Panc1 (cell line): Measurements from ENCODE around the gene PLEKHA1. TPM values are rescaled to one million over a fixed set of nuclear protein-coding genes. Genes with fewer than 3 reads are reported as not detected.

ENCODE experiments used
- ATAC-seq: fragments of 200-7000 bp; cut with Tn5 transposase; 2 replicates; pipeline ENCODE4 v1.9.1; 2020; ENCODE audit warnings: mild to moderate bottlenecking, moderate library complexity
- BruUV-seq: library from RNA; stranded (reverse); fragments of 400-500 nt; replicated peaks from 2 replicates; lab custom pipeline; 2021; lab: Mats Ljungman, UMichigan
- CTCF ChIA-PET: fragments of 300-600 bp; sonication (Branson Sonifier 250); formaldehyde crosslinking; loops from one replicate; lab custom pipeline; 2022; ENCODE audit warnings: antibody characterized with exemption; lab: Charles Lee
- POLR2A ChIA-PET: fragments of 300-600 bp; sonication (Branson Sonifier 250); formaldehyde crosslinking; loops from one replicate; lab custom pipeline; 2022; ENCODE audit warnings: antibody characterized with exemption; lab: Charles Lee
- DNase-seq: peaks from one replicate; pipeline ENCODE4 v3.0.0-alpha.2; 2010; ENCODE audit warnings: low read depth, low spot score
- H3K27ac ChIP-seq: 2 replicates; pipeline ENCODE4 v1.5.1; 2011; ENCODE audit warnings: mild to moderate bottlenecking, low read length, inconsistent platforms
- H3K27me3 ChIP-seq: fragments of 200-500 bp; sonication (Bioruptor generic); 2 replicates; pipeline ENCODE4 v1.6.0; 2014; ENCODE audit warnings: low read length, inconsistent platforms; ENCODE audit not compliant: control insufficient read depth, insufficient read depth
- H3K36me3 ChIP-seq: fragments of 200-500 bp; sonication (Bioruptor generic); 2 replicates; pipeline ENCODE4 v1.5.1; 2014; ENCODE audit warnings: inconsistent platforms, mild to moderate bottlenecking, low read length, moderate library complexity; ENCODE audit not compliant: control insufficient read depth, insufficient read depth
- H3K4me1 ChIP-seq: 2 replicates; pipeline ENCODE4 v1.5.1; 2011; ENCODE audit warnings: inconsistent platforms, mild to moderate bottlenecking, low read length, moderate library complexity; ENCODE audit not compliant: control insufficient read depth, insufficient read depth
- H3K4me3 ChIP-seq, 2 experiments: 2 replicates each; pipeline ENCODE4 v1.5.1; 2011 to 2012; ENCODE audit warnings: low read depth in 2 of 2, low read length in 2 of 2, mild to moderate bottlenecking in 2 of 2, inconsistent platforms in 1 of 2, moderate library complexity in 1 of 2
- H3K9me3 ChIP-seq: fragments of 200-500 bp; sonication (Bioruptor generic); 2 replicates; pipeline ENCODE4 v1.5.1; 2014; ENCODE audit warnings: low read depth, mild to moderate bottlenecking, inconsistent platforms, low read length, moderate library complexity; ENCODE audit not compliant: control insufficient read depth, insufficient read depth
- POLR2AphosphoS5 ChIP-seq: IDR thresholded peaks from 2 replicates; pipeline ENCODE4 v1.6.1; 2012; ENCODE audit warnings: mild to moderate bottlenecking, low read depth, low read length, moderate library complexity
- REST ChIP-seq, 2 experiments: IDR thresholded peaks; 2 replicates each; pipeline ENCODE4 v1.6.1; 2011 to 2012; ENCODE audit warnings: low read depth in 2 of 2, control low read depth in 1 of 2, low read length in 1 of 2, mild to moderate bottlenecking in 1 of 2, moderate library complexity in 1 of 2; ENCODE audit not compliant: insufficient read depth in 1 of 2
- SIN3A ChIP-seq: IDR thresholded peaks from 2 replicates; pipeline ENCODE4 v1.6.1; 2012; ENCODE audit warnings: low read depth, mild to moderate bottlenecking, low read length, moderate library complexity, borderline replicate concordance; ENCODE audit not compliant: insufficient read depth
- TCF7L2 ChIP-seq: IDR thresholded peaks from 2 replicates; pipeline ENCODE4 v1.6.1; 2011; ENCODE audit warnings: mild to moderate bottlenecking, low read depth, low read length, inconsistent platforms
- in situ Hi-C: cut with HindIII; loops from 2 replicates; pipeline ENCODE4 v1.10.0; 2016; ENCODE audit warnings: low sequenced_read_pairs, low pct_unique_long_range_greater_than_20kb
- intact Hi-C: fragments of 100-400 bp; cut with micrococcal nuclease; formaldehyde crosslinking; loops from one replicate; pipeline ENCODE4 v1.10.0; 2022; ENCODE audit not compliant: unreplicated experiment
- total RNA-seq: library from RNA; stranded (reverse); gene quantifications from one replicate; pipeline ENCODE4 v1.2.1, GENCODE V29; 2021; ENCODE audit not compliant: unreplicated experiment
- TF ChIP-seq, protein P1 (sequence below): fragments of 450-650 bp; IDR thresholded peaks from 2 replicates; pipeline ENCODE4 v1.5.1; 2017; ENCODE audit warnings: mild to moderate bottlenecking

The PLEKHA1 gene
- total RNA-seq, 1 experiment from 2014 or later: 95.5 TPM

DNA sequence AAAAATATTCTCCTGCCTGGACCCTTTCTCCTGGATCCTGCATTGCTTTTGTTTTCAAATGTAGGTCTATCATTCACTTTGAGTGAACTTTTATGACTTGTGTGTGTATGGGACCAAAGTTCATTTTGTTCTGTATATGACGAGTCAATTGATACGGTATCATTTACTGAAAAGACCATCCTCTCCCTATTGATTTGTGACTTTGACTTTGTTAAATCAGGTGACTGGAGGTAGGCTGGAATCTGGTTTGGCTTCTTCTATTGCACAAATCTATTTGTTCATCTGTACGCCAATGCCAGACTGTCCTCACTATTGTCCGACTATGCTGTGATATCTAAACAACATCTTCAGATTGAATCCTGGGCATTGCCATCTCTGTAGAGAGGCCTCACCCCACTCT is 74.6 kb downstream of the PLEKHA1 start:
- Histone ChIP-seq H3K9me3 (no peaks in the 10 kb centered on the region), H3K4me1 (no peaks in the 10 kb centered on the region), H3K27me3 (no peaks in the 10 kb centered on the region), H3K27ac (no peak overlapping the region), H3K36me3 (no peaks in the 10 kb centered on the region), H3K4me3 (no peak overlapping the region)
- DNase-seq (no peak), ATAC-seq (no peak)
- BruUV-seq: no TSS peak
- in situ Hi-C loops: no loop called here
- POLR2A ChIA-PET: no interaction called here
- CTCF ChIA-PET: no interaction called here
- TF ChIP-seq REST (IDR thresholded peaks at IDR 0.05; ENCODE audit: insufficient read depth in 1 of 2, low read depth in 2 of 2, low read length in 1 of 2): no peak
- TF ChIP-seq TCF7L2: no peak
- TF ChIP-seq POLR2AphosphoS5: no peak
- TF ChIP-seq SIN3A: no peak
- TF ChIP-seq, protein P1, sequence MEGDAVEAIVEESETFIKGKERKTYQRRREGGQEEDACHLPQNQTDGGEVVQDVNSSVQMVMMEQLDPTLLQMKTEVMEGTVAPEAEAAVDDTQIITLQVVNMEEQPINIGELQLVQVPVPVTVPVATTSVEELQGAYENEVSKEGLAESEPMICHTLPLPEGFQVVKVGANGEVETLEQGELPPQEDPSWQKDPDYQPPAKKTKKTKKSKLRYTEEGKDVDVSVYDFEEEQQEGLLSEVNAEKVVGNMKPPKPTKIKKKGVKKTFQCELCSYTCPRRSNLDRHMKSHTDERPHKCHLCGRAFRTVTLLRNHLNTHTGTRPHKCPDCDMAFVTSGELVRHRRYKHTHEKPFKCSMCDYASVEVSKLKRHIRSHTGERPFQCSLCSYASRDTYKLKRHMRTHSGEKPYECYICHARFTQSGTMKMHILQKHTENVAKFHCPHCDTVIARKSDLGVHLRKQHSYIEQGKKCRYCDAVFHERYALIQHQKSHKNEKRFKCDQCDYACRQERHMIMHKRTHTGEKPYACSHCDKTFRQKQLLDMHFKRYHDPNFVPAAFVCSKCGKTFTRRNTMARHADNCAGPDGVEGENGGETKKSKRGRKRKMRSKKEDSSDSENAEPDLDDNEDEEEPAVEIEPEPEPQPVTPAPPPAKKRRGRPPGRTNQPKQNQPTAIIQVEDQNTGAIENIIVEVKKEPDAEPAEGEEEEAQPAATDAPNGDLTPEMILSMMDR: no peak
- intact Hi-C loops: no loop called here

DNA sequence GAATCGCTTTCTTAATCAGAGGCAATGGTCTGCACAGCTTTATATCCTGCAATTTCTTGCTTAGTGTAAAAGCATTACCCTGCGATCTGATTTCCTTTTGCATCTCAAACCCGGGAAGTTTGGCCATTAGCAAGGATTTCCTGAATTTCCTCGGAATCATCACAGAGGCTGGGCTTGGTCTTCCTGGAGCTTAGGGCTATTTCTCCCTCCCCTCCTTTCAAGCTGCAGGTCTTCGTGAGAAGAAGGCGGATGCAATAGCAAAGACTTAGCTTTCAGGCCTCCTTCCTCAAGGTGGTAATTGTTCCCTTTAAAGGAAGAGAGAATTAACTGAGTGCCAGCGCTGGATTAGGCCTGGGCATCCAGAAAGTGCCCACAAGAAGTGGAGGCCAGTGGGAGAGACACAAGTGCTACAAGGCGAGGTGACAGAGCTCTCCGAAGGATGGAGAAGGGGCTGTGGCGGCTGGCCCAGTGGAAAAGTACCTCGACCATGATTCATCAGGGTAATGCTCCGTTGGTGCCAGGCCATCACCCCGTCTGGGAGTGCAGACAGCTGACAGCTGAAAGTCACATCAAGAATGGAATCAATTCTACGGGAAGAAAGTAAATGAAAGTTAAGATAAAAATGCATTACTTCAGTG is 76.0 kb downstream of the PLEKHA1 start:
- Histone ChIP-seq H3K27ac (no peak overlapping the region), H3K9me3 (no peaks in the 10 kb centered on the region), H3K27me3 (no peaks in the 10 kb centered on the region), H3K4me1 (no peaks in the 10 kb centered on the region), H3K4me3 (no peak overlapping the region), H3K36me3 (no peaks in the 10 kb centered on the region)
- intact Hi-C loops: loop anchor here (10.0 kb wide), 1 partner anchor 114 kb away; the partner anchor contains the start of gene DMBT1
- TF ChIP-seq, protein P1: no peak
- TF ChIP-seq REST (IDR thresholded peaks at IDR 0.05; ENCODE audit: insufficient read depth in 1 of 2, low read depth in 2 of 2, low read length in 1 of 2): no peak
- TF ChIP-seq POLR2AphosphoS5: no peak
- no peak for TF ChIP-seq TCF7L2
- no peak for TF ChIP-seq SIN3A
- DNase-seq: no peak
- CTCF ChIA-PET: no interaction called here
- in situ Hi-C loops: no loop called here
- no TSS peak for BruUV-seq
- POLR2A ChIA-PET: interaction anchor here (0.6 kb wide), 1 partner anchor 186 kb away, joined by 3 read pairs; no protein-coding TSS in a partner anchor
- ATAC-seq: peak; percentile 49; the same call in 1 of the 2 replicates
